Parathyroid adenoma (tissue), 2 donors: ENCODE data around the gene ARL6IP6.
"Not testable (repeated sequence)": the region's sequence is repeated elsewhere in the genome, so short reads cannot be mapped to it uniquely, and the experiment has no call there.

Source experiments
- H2AFZ ChIP-seq: fragments of 300-600 bp; sonication (generic); one replicate; pipeline ENCODE4 v1.7.0; 2017; ENCODE audit warnings: antibody characterized with exemption, mild to moderate bottlenecking
- H3K27ac ChIP-seq: fragments of 300-600 bp; sonication (generic); one replicate; pipeline ENCODE4 v1.7.0; 2017
- H3K27me3 ChIP-seq: fragments of 300-600 bp; sonication (generic); one replicate; pipeline ENCODE4 v1.7.0; 2017; ENCODE audit warnings: low read length; ENCODE audit not compliant: control insufficient read depth, insufficient read depth
- H3K36me3 ChIP-seq: fragments of 300-600 bp; sonication (generic); one replicate; pipeline ENCODE4 v1.7.0; 2017; ENCODE audit warnings: low read length; ENCODE audit not compliant: control insufficient read depth, insufficient read depth
- H3K4me1 ChIP-seq: fragments of 300-600 bp; sonication (generic); one replicate; pipeline ENCODE4 v1.7.0; 2017; ENCODE audit warnings: control low read depth
- H3K4me2 ChIP-seq: fragments of 300-600 bp; sonication (generic); one replicate; pipeline ENCODE4 v1.7.0; 2017; ENCODE audit warnings: low read length
- H3K4me3 ChIP-seq: fragments of 300-600 bp; sonication (generic); one replicate; pipeline ENCODE4 v1.7.0; 2017; ENCODE audit warnings: low read depth, low read length
- H3K79me2 ChIP-seq: fragments of 300-600 bp; sonication (generic); one replicate; pipeline ENCODE4 v1.7.0; 2017; ENCODE audit warnings: control low read depth
- H3K9ac ChIP-seq: fragments of 300-600 bp; sonication (generic); one replicate; pipeline ENCODE4 v1.7.0; 2017; ENCODE audit warnings: mild to moderate bottlenecking
- H3K9me3 ChIP-seq: fragments of 300-600 bp; sonication (generic); one replicate; pipeline ENCODE4 v1.7.0; 2017; ENCODE audit warnings: low read length; ENCODE audit not compliant: control insufficient read depth
- CTCF ChIP-seq: fragments of 300-600 bp; sonication (generic); IDR thresholded peaks from one replicate; pipeline ENCODE4 v1.7.0; 2017; ENCODE audit warnings: antibody characterized with exemption, mild to moderate bottlenecking
- donor health status: primary hyperparathyroidism.

Gene ARL6IP6

DNA sequence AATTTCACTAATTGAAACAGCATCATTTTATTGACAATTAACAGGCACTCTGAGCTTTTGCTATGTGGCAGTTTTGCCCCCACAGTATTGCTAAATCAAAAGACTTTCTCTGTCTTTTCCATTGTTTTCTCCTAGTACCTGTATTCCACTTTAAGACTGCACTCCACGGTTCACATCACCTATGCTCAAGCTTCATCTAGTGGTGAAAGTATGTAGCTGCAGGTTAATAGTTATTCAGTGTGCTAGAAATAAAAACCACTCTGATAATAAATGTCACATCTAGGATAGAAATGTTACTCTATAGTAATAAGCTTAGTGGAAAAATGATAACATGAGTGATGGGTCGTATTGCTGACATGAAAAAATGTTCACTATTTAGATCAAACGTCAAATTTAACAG lies 24.6 kb downstream of the ARL6IP6 start:
- H3K36me3 ChIP-seq = no peaks in the 10 kb centered on the region
- H3K27ac ChIP-seq = no peak overlapping the region
- H3K4me1 ChIP-seq = peaks cover 3% of the 10 kb centered on the region
- no peaks in the 10 kb centered on the region for H3K79me2 ChIP-seq
- H3K9ac ChIP-seq = no peak overlapping the region
- H3K9me3 ChIP-seq = no peaks in the 10 kb centered on the region
- H2AFZ ChIP-seq = no peak overlapping the region
- TF ChIP-seq CTCF = peak; percentile 55
- H3K27me3 ChIP-seq = no peaks in the 10 kb centered on the region
- no peak overlapping the region for H3K4me3 ChIP-seq
- H3K4me2 ChIP-seq = no peak overlapping the region

GRCh38 chr2:152747751-152748150 lies 29.3 kb downstream of the ARL6IP6 start:
- H2AFZ ChIP-seq, H3K36me3 ChIP-seq, H3K9ac ChIP-seq, H3K27me3 ChIP-seq, H3K9me3 ChIP-seq, H3K27ac ChIP-seq, H3K4me3 ChIP-seq, H3K79me2 ChIP-seq, H3K4me2 ChIP-seq, H3K4me1 ChIP-seq: not testable (repeated sequence)

DNA sequence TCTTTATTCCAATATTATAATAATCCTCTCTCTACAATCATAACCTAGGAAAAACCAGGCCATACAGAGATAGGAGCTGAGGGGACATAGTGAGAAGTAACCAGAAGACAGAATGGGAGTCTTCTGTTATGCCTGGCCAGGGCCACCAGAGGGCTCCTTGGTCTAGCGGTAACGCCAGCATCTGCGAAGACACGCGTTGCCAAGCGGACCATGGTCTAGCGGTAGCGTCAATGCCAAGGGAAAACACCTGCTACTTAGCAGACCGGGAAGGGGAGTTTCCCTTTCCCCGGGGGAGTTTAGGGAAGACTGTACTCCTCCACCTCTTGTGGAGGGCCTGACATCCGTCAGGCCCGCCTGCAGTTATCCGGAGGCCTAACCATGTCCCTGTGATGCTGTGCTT lies 36.6 kb downstream of the ARL6IP6 start:
- Histone ChIP-seq H3K27me3 (no peaks in the 10 kb centered on the region), H3K4me1 (no peaks in the 10 kb centered on the region), H3K79me2 (no peaks in the 10 kb centered on the region), H3K27ac (no peak overlapping the region), H3K9ac (no peak overlapping the region), H3K9me3 (no peaks in the 10 kb centered on the region), H2AFZ (no peak overlapping the region), H3K36me3 (no peaks in the 10 kb centered on the region), H3K4me2 (no peak overlapping the region), H3K4me3 (no peak overlapping the region)
- no peak for TF ChIP-seq CTCF

DNA sequence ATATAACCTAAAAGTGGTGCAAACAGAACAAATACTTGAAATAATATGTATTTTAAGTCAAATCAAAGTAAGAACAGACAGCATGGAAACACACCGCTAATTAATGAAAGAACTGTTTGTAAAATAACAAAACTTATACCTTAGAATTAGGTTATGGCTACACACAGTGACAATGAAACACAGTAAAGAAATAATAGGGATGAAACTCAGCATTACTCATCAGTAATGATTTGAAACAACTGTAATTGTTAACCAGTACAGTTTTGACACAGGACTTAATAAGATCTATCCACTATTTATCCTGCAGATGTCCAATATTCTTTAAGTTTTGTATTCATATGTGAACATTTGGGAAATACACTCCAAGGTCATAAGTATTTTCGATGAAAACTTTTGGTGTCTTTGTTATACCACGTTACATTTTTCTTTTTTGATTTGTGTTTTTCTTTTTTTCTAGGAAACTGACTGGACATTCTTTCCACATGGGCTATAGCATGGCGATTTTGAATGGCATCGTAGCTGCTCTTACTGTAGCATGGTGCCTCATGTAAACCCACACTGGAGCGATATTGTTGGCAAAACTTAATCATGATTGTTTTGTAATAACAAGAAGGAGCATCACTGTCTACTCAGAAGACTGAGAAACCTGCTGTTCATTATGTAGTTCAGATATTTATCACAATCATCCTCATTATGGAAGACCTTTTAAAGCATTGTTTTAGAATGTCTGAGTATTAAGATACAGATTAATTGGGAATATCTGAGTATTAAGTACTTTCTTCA lies 41.1 kb downstream of the ARL6IP6 start:
- Histone ChIP-seq H2AFZ (no peak overlapping the region), H3K27me3 (no peaks in the 10 kb centered on the region), H3K36me3 (no peaks in the 10 kb centered on the region), H3K4me2 (no peak overlapping the region), H3K27ac (no peak overlapping the region), H3K9me3 (no peaks in the 10 kb centered on the region), H3K4me3 (no peak overlapping the region), H3K4me1 (no peaks in the 10 kb centered on the region), H3K9ac (no peak overlapping the region), H3K79me2 (no peaks in the 10 kb centered on the region)
- no peak for TF ChIP-seq CTCF

DNA sequence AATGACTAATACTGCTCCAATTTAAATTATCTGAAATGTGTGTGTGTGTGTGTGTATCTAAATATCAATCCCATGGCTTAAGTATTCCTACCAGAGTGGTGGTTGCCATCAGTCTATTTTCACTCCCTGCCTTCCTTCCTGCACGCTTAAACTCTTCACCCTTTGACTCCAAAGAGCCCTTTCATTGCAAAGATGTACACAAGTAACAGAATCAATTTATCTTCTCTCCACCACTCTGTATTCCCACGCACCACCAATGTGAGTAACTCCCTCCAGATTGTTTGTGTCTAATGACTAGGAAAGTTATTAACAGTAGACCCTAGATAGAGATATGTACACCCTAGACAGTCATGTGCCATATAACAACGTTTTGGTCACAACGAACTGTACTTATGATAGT lies 42.8 kb downstream of the ARL6IP6 start:
- no peak overlapping the region for H2AFZ ChIP-seq
- no peaks in the 10 kb centered on the region for H3K4me1 ChIP-seq
- no peak for TF ChIP-seq CTCF
- no peaks in the 10 kb centered on the region for H3K9me3 ChIP-seq
- H3K27ac ChIP-seq = no peak overlapping the region
- no peak overlapping the region for H3K4me2 ChIP-seq
- H3K4me3 ChIP-seq = no peak overlapping the region
- no peaks in the 10 kb centered on the region for H3K79me2 ChIP-seq
- H3K9ac ChIP-seq = no peak overlapping the region
- no peaks in the 10 kb centered on the region for H3K27me3 ChIP-seq
- no peaks in the 10 kb centered on the region for H3K36me3 ChIP-seq
